ENCODE results near the gene MROH9. TPM values are rescaled to one million over a fixed set of nuclear protein-coding genes. Genes with fewer than 3 reads are reported as not detected.

The MROH9 gene
- total RNA-seq, 1 donor: under 0.01 TPM

DNA sequence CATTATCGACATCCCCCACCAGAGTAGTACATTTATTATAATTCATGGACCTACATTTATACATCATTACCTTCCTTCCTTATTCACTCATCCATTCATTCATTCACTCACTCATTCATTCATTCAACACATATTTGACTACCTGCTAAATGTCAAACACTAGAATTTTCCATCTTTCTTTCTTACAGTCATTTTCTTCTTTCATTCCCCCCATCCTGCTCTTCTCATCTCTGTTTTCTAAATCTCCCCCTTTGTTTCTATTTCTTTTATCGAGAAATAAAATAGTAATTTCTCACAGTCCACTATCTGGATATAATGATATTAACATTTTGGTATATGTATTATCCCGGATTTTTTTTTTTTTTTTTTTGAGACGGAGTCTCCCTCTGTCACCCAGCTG lies 127.6 kb downstream of the MROH9 start:
- H3K4me3 ChIP-seq (ENCODE audit: low read depth, low read length): no peak overlapping the region
- DNase-seq (ENCODE audit: low read depth): no peak
- TF ChIP-seq, protein P1, sequence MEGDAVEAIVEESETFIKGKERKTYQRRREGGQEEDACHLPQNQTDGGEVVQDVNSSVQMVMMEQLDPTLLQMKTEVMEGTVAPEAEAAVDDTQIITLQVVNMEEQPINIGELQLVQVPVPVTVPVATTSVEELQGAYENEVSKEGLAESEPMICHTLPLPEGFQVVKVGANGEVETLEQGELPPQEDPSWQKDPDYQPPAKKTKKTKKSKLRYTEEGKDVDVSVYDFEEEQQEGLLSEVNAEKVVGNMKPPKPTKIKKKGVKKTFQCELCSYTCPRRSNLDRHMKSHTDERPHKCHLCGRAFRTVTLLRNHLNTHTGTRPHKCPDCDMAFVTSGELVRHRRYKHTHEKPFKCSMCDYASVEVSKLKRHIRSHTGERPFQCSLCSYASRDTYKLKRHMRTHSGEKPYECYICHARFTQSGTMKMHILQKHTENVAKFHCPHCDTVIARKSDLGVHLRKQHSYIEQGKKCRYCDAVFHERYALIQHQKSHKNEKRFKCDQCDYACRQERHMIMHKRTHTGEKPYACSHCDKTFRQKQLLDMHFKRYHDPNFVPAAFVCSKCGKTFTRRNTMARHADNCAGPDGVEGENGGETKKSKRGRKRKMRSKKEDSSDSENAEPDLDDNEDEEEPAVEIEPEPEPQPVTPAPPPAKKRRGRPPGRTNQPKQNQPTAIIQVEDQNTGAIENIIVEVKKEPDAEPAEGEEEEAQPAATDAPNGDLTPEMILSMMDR (IDR thresholded peaks at IDR 0.05; ENCODE audit: insufficient read depth, low read depth, low read length): no peak

DNA sequence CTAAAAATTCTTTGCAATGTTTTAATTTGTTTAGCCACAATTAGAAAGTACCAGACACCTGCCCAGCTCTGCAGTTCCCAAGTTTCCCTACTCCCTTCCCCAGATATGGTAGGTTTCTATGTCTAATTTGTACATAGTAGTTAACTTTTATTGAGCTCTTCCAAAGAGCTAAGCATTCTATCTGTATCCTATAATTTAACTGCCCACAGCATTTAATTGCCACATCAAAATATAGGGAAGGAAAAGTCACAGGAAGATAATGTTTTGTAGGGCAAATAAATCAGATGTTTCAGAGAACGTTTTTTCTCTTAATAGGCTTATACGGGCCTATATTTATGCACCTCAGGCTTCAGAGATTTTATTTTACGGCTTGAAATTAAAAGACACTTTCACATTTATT lies 139.7 kb downstream of the MROH9 start:
- TF ChIP-seq, protein P1 (IDR thresholded peaks at IDR 0.05; ENCODE audit: insufficient read depth, low read depth, low read length): no peak
- H3K4me3 ChIP-seq (ENCODE audit: low read depth, low read length): no peak overlapping the region
- DNase-seq (ENCODE audit: low read depth): no peak

DNA sequence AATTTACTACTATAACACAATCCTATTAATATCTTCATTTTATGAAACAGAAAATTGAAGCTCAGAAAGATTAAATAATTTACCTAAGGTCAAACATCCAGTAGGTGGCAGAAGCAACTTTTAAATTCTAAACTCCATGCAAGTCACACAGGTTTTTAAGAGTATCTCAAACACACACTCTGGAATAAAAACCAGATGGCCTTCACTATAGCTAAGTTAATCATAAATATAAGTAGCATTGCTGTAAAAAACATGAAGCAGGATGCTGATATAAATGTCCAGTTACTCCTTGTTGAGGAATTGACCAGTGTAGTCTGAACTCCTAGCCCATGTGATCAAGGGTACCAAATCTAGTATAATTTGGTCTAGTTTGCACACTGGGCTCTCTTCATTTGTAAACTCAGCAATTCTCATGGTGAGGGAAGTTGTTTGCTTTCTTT lies 146.0 kb downstream of the MROH9 start:
- DNase-seq (ENCODE audit: low read depth): peak; percentile 71
- TF ChIP-seq, protein P1 (IDR thresholded peaks at IDR 0.05; ENCODE audit: insufficient read depth, low read depth, low read length): peak; percentile 40
- H3K4me3 ChIP-seq (ENCODE audit: low read depth, low read length): no peak overlapping the region

DNA sequence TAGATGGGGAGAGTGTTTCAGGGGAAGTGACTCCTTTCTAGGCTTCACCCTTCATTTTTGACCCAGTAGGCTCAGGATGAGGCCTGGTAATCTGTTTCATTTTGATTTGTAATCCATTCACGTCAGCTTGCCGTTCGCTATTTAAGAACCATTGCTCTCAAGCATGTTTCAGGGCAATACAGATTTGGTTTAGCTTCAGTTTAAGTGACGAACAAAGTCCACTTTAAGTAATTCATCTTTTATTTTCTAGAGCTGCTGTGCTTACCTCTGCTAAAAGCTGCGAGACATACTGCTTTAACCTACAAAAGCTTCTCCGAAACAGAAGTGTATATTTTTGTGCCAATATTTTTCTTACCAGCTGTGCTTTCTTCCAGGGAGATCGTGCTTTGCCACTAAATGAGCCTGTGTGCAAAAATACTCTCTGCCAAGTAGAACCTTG lies 146.4 kb downstream of the MROH9 start:
- no peak overlapping the region for H3K4me3 ChIP-seq (ENCODE audit: low read depth, low read length)
- peak; percentile 4 for DNase-seq (ENCODE audit: low read depth)
- TF ChIP-seq, protein P1 (IDR thresholded peaks at IDR 0.05; ENCODE audit: insufficient read depth, low read depth, low read length): no peak

DNA sequence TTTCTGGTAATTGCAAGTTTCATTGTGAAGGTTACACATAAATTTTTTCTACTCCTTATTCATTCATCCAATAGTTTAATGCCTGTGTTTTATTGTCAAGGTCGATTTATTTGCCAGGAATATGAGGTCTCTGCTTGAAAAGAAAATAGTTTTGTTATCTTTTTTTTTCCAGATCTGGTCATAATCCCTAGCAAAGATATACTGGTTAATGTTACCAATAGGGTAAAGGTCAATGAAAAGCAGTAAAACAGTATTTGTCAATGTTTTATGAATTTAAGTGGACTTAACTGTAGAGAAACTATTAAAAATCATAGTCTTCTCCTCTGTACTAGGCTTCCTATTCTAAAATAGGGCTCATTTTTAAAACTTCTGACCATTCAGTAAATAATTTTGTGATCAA lies 147.3 kb downstream of the MROH9 start:
- no peak for DNase-seq (ENCODE audit: low read depth)
- no peak overlapping the region for H3K4me3 ChIP-seq (ENCODE audit: low read depth, low read length)
- TF ChIP-seq, protein P1 (IDR thresholded peaks at IDR 0.05; ENCODE audit: insufficient read depth, low read depth, low read length): no peak

DNA sequence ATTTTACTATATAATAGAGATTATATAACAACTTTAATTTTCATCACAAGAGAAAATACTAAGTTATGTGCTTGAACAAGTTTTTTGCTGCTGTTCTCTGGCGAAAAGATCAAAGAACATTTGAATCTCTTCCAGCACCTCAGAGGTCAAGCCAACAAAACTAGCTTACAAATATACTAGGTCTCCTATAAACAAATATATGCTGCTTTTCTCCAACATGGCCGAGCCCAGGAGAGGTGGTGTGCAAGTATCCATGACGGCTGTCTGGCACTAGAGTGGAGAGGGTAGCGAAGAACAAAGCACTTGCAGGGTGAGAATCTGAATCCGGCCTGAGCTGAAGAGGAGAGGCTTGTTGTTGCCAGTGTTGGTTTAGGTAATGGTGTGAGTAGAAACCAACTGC lies 147.9 kb downstream of the MROH9 start:
- TF ChIP-seq, protein P1 (IDR thresholded peaks at IDR 0.05; ENCODE audit: insufficient read depth, low read depth, low read length): no peak
- H3K4me3 ChIP-seq (ENCODE audit: low read depth, low read length): no peak overlapping the region
- no peak for DNase-seq (ENCODE audit: low read depth)

DNA sequence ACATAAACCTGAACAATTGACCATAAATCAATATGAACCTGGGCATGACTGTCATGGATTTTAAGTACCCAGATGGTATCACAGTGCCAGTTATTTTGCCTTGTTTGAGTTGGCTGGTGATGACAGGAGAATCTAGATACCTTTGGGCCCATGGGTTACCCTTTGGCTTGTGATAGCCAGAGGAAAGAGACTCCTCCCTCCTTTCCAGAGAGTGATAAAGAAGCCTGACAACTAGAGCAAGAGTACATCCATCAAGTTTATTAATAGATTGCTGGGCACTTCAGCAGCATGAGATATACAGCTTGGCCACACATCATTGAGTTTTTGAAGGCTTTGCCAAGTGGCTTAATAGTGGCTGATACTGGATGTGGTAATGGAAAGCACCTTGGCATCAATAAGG lies 148.8 kb downstream of the MROH9 start:
- TF ChIP-seq, protein P1 (IDR thresholded peaks at IDR 0.05; ENCODE audit: insufficient read depth, low read depth, low read length): no peak
- no peak overlapping the region for H3K4me3 ChIP-seq (ENCODE audit: low read depth, low read length)
- no peak for DNase-seq (ENCODE audit: low read depth)
